A673 (cell line): ENCODE measurements around the gene WNK2.

Source experiments
- EZH2 ChIP-seq: fragments of 200-600 bp; sonication (generic); IDR thresholded peaks from 2 replicates; pipeline ENCODE4 v1.6.1; 2017; ENCODE audit warnings: borderline replicate concordance, low read depth, mild to moderate bottlenecking, mixed read lengths, antibody characterized with exemption, low read length; ENCODE audit not compliant: poor library complexity, severe bottlenecking
- TF ChIP-seq, protein P1 (sequence below): fragments of 300-800, 200-600 bp; sonication (generic); conservative IDR thresholded peaks from 2 replicates; pipeline ENCODE4 v1.5.1; 2017; ENCODE audit warnings: low read depth, mild to moderate bottlenecking, antibody characterized with exemption, low read length, moderate library complexity, mixed read lengths

DNA sequence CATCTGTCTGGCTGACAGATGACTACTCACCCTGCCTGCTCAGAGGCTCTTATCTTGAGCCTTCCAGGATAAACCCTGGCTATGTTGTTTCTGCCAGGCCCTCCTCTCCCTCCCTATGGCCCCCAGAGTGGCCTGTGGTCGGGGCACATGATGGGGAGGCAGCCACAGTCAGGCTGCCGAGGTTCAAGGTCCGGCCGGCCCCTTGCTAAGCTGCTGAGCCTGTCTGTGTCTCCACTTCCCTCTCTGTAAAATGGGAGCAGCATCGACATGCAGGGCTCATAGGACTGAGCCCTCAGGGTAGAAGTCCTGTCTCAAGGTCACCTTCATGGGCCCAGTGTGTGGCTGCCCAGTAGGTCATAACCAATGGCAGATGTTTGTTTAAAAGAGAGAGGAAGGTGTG lies 28.5 kb downstream of the WNK2 start:
- TF ChIP-seq, protein P1, sequence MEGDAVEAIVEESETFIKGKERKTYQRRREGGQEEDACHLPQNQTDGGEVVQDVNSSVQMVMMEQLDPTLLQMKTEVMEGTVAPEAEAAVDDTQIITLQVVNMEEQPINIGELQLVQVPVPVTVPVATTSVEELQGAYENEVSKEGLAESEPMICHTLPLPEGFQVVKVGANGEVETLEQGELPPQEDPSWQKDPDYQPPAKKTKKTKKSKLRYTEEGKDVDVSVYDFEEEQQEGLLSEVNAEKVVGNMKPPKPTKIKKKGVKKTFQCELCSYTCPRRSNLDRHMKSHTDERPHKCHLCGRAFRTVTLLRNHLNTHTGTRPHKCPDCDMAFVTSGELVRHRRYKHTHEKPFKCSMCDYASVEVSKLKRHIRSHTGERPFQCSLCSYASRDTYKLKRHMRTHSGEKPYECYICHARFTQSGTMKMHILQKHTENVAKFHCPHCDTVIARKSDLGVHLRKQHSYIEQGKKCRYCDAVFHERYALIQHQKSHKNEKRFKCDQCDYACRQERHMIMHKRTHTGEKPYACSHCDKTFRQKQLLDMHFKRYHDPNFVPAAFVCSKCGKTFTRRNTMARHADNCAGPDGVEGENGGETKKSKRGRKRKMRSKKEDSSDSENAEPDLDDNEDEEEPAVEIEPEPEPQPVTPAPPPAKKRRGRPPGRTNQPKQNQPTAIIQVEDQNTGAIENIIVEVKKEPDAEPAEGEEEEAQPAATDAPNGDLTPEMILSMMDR = no peak
- no peak for TF ChIP-seq EZH2
